HepG2 (cell line): Measurements from ENCODE around the gene KCNK7. TPM values are rescaled to one million over a fixed set of nuclear protein-coding genes. Genes with fewer than 3 reads are reported as not detected.
A peak's percentile ranks its signal among the peaks of the same experiment; 100 is the strongest.

Source experiments
- BCL3 ChIP-seq: sonication (generic); formaldehyde crosslinking; IDR thresholded peaks from 2 replicates; pipeline ENCODE4 v1.5.1; 2020; ENCODE audit warnings: mild to moderate bottlenecking, missing genetic modification reagents, moderate library complexity
- CREB3 ChIP-seq: sonication (generic); formaldehyde crosslinking; IDR thresholded peaks from 2 replicates; pipeline ENCODE4 v1.5.0; 2020; ENCODE audit warnings: missing genetic modification reagents
- EHMT2 ChIP-seq: fragments of 200-600 bp; sonication (generic); IDR thresholded peaks from 2 replicates; pipeline ENCODE4 v1.7.0; 2017; ENCODE audit warnings: antibody characterized with exemption, low read depth, low read length, borderline replicate concordance
- LCORL ChIP-seq, 2 experiments: fragments of 450-650 bp in 1 of 2; sonication (generic) in 1 of 2; formaldehyde crosslinking in 1 of 2; IDR thresholded peaks; 2 replicates each; pipeline versions ENCODE4 v1.5.0 to v1.6.1; 2017 to 2020; ENCODE audit warnings: antibody characterized with exemption in 1 of 2, missing genetic modification reagents in 1 of 2
- MBD4 ChIP-seq: IDR thresholded peaks from 2 replicates; pipeline ENCODE4 v1.6.1; 2012; ENCODE audit warnings: low read length, inconsistent platforms, borderline replicate concordance
- NR0B2 ChIP-seq: sonication (generic); formaldehyde crosslinking; IDR thresholded peaks from 2 replicates; pipeline ENCODE4 v1.4.0; 2020; ENCODE audit warnings: mild to moderate bottlenecking, missing genetic modification reagents
- PATZ1 ChIP-seq: sonication (generic); formaldehyde crosslinking; IDR thresholded peaks from 2 replicates; pipeline ENCODE4 v1.4.0; 2020; ENCODE audit warnings: missing genetic modification reagents
- RCOR2 ChIP-seq: IDR thresholded peaks from 2 replicates; pipeline ENCODE4 v1.6.1; 2016; ENCODE audit warnings: missing biosample characterization, missing genetic modification reagents
- REST ChIP-seq, 2 experiments: IDR thresholded peaks; 2 replicates each; pipeline ENCODE4 v1.6.1; 2011 to 2012; ENCODE audit warnings: low read length in 2 of 2, borderline replicate concordance in 1 of 2, low read depth in 1 of 2, mild to moderate bottlenecking in 1 of 2, moderate library complexity in 1 of 2
- RFX5 ChIP-seq: IDR thresholded peaks from 2 replicates; pipeline ENCODE4 v1.6.1; 2011; ENCODE audit warnings: low read depth, low read length, improper control_type of control experiment
- SMARCC2 ChIP-seq: fragments of 450-650 bp; IDR thresholded peaks from 2 replicates; pipeline ENCODE4 v1.6.1; 2017; ENCODE audit warnings: antibody characterized with exemption, mild to moderate bottlenecking
- SNAI1 ChIP-seq: sonication (generic); formaldehyde crosslinking; IDR thresholded peaks from 2 replicates; pipeline ENCODE4 v1.5.0; 2020; ENCODE audit warnings: mild to moderate bottlenecking, missing genetic modification reagents, borderline replicate concordance
- TCF7 ChIP-seq: sonication (generic); IDR thresholded peaks from 2 replicates; pipeline ENCODE4 v1.6.1; 2016; ENCODE audit warnings: antibody characterized with exemption, low read depth
- ZFYVE20 ChIP-seq: sonication (generic); formaldehyde crosslinking; IDR thresholded peaks from 2 replicates; pipeline ENCODE4 v1.8.0; 2023; ENCODE audit warnings: low read depth, mild to moderate bottlenecking, moderate library complexity, missing genetic modification reagents, borderline replicate concordance
- ZNF124 ChIP-seq: sonication (generic); formaldehyde crosslinking; IDR thresholded peaks from 2 replicates; pipeline ENCODE4 v1.4.0; 2020; ENCODE audit warnings: missing genetic modification reagents
- ZNF550 ChIP-seq: sonication (generic); formaldehyde crosslinking; IDR thresholded peaks from 2 replicates; pipeline ENCODE4 v1.4.0; 2020; ENCODE audit warnings: mild to moderate bottlenecking, missing genetic modification reagents, borderline replicate concordance
- ZNF563 ChIP-seq: sonication (generic); formaldehyde crosslinking; IDR thresholded peaks from 2 replicates; pipeline ENCODE4 v1.8.0; 2022; ENCODE audit warnings: mild to moderate bottlenecking, moderate library complexity, missing genetic modification reagents
- ZNF768 ChIP-seq: sonication (generic); formaldehyde crosslinking; IDR thresholded peaks from 2 replicates; pipeline ENCODE4 v1.4.0; 2020; ENCODE audit warnings: missing genetic modification reagents
- ZNF770 ChIP-seq: sonication (generic); formaldehyde crosslinking; IDR thresholded peaks from 2 replicates; pipeline ENCODE4 v1.5.0; 2020; ENCODE audit warnings: mild to moderate bottlenecking, missing genetic modification reagents
- ZSCAN9 ChIP-seq: IDR thresholded peaks from 2 replicates; pipeline ENCODE4 v1.6.1; 2016; ENCODE audit warnings: borderline replicate concordance
- polyA plus RNA-seq, 8 experiments: library from polyadenylated mRNA; depleted of rRNA in 3 of 8; stranded (reverse) in 7 of 8; unstranded in 1 of 8; fragments of >200 nt; fragmentation: Illumina TruSeq in 4 of 8; extraction: Trizol in 4 of 8; gene quantifications; 2 replicates each; pipeline versions ENCODE4 v1.2.1 to v1.2.3, GENCODE V29; 2011 to 2016; ENCODE audit warnings: low read depth in 4 of 8, missing spikeins in 1 of 8, mixed read lengths in 1 of 8; ENCODE audit not compliant: insufficient read depth in 1 of 8
- total RNA-seq, 5 experiments: library from RNA; depleted of rRNA; stranded (reverse); fragments of >200 nt; fragmentation: Illumina TruSeq; extraction: Trizol; gene quantifications; 2 replicates each; pipeline ENCODE4 v1.2.3, GENCODE V29; 2016; ENCODE audit warnings: low read depth in 1 of 5

The KCNK7 gene
- total and polyA plus RNA-seq, 2 of the 13 experiments (the other 11 are each of a cell fraction or from before 2014, with no cell fraction given), result 0.11 TPM; not detected in 1

GRCh38 chr11:65616575-65617001 is 21.0 kb upstream of the KCNK7 start (continued):
- TF ChIP-seq ZNF768, result no peak
- TF ChIP-seq EHMT2, result no peak
- TF ChIP-seq LCORL (IDR thresholded peaks at IDR 0.05), result no peak
- no peak for TF ChIP-seq LCORL (CRISPR knock-in tag; IDR thresholded peaks at IDR 0.05)
- no peak for TF ChIP-seq CREB3 (CRISPR knock-in tag)
- TF ChIP-seq ZNF124, result no peak
- TF ChIP-seq ZFYVE20 (CRISPR knock-in tag), result no peak
- no peak for TF ChIP-seq ZNF550 (CRISPR knock-in tag)
- TF ChIP-seq PATZ1 (CRISPR knock-in tag), result peak; percentile 71
- TF ChIP-seq ZSCAN9 (CRISPR knock-in tag), result no peak
- TF ChIP-seq SNAI1 (CRISPR knock-in tag), result no peak
- no peak for TF ChIP-seq NR0B2
- TF ChIP-seq RCOR2 (CRISPR knock-in tag), result 0 out of 2 replicates have a peak, but pooled peaks have one; percentile 29
- no peak for TF ChIP-seq BCL3 (CRISPR knock-in tag)
- no peak for TF ChIP-seq MBD4
- TF ChIP-seq ZNF563 (CRISPR knock-in tag), result peak; percentile 61; the same call in 1 of the 2 replicates
- no peak for TF ChIP-seq TCF7
- no peak for TF ChIP-seq REST (IDR thresholded peaks at IDR 0.05; ENCODE audit: borderline replicate concordance in 1 of 2, low read depth in 1 of 2, low read length in 2 of 2)
- no peak for TF ChIP-seq RFX5
- no peak for TF ChIP-seq SMARCC2
- TF ChIP-seq ZNF770 (CRISPR knock-in tag), result no peak
